Smooth muscle cell (in vitro differentiated cells): ENCODE results near the gene ANKRD13B. TPM values are rescaled to one million over a fixed set of nuclear protein-coding genes. Genes with fewer than 3 reads are reported as not detected.

Experiments
- DNase-seq: peaks from one replicate; lab custom pipeline; 2025; ENCODE audit not compliant: unreplicated experiment; lab: John Stamatoyannopoulos, UW
- H2AFZ ChIP-seq: fragments of 200-600 bp; sonication (generic); 2 replicates; pipeline ENCODE4 v1.6.0; 2016; ENCODE audit warnings: antibody characterized with exemption, low read depth, mild to moderate bottlenecking
- H3F3A ChIP-seq: fragments of 200-600 bp; sonication (generic); 2 replicates; pipeline ENCODE4 v1.6.0; 2017; ENCODE audit warnings: antibody characterized with exemption, low read depth
- H3K27ac ChIP-seq: fragments of 200-600 bp; sonication (generic); 2 replicates; pipeline ENCODE4 v1.5.1; 2016; ENCODE audit warnings: low read depth, mild to moderate bottlenecking
- H3K27me3 ChIP-seq: fragments of 200-600 bp; sonication (generic); 2 replicates; pipeline ENCODE4 v1.6.1; 2016; ENCODE audit warnings: low read depth, mild to moderate bottlenecking
- H3K36me3 ChIP-seq: fragments of 200-600 bp; sonication (generic); 2 replicates; pipeline ENCODE4 v1.5.1; 2016; ENCODE audit warnings: low read depth
- H3K4me1 ChIP-seq: fragments of 200-600 bp; sonication (generic); 2 replicates; pipeline ENCODE4 v1.5.1; 2016; ENCODE audit warnings: low read depth
- H3K4me2 ChIP-seq: fragments of 200-600 bp; sonication (generic); 2 replicates; pipeline ENCODE4 v1.6.0; 2016; ENCODE audit warnings: mild to moderate bottlenecking
- H3K4me3 ChIP-seq: fragments of 200-600 bp; sonication (generic); 2 replicates; pipeline ENCODE4 v1.5.1; 2016; ENCODE audit warnings: mild to moderate bottlenecking
- H3K79me2 ChIP-seq: fragments of 200-600 bp; sonication (generic); 2 replicates; pipeline ENCODE4 v1.6.0; 2016; ENCODE audit warnings: low read depth, mild to moderate bottlenecking
- H3K9ac ChIP-seq: fragments of 200-600 bp; sonication (generic); 2 replicates; pipeline ENCODE4 v1.6.0; 2016; ENCODE audit warnings: low read depth
- H3K9me3 ChIP-seq: fragments of 200-600 bp; sonication (generic); replicated peaks from 2 replicates; pipeline ENCODE4 v1.5.1; 2016; ENCODE audit warnings: low read depth
- H4K20me1 ChIP-seq: fragments of 200-600 bp; sonication (generic); 2 replicates; pipeline ENCODE4 v1.6.0; 2016; ENCODE audit warnings: low read depth
- WGBS: methylation state at CpG from one replicate; pipeline ENCODE4 v1.1.7; 2016; ENCODE audit warnings: low lambda C conversion rate; 5-methylcytosine and 5-hydroxymethylcytosine counted together
- polyA plus RNA-seq: library from polyadenylated mRNA; unstranded; fragments of >200 nt; fragmentation: Nextera tagmentation; extraction: Ambion mirVana; gene quantifications from 2 replicates; pipeline ENCODE4 v1.2.1, GENCODE V29; 2016
- total RNA-seq: library from RNA; depleted of rRNA; stranded (reverse); fragments of >200 nt; gene quantifications from 2 replicates; pipeline ENCODE4 v1.2.3, GENCODE V29; 2014
- TF ChIP-seq, protein P1 (sequence below): fragments of 200-600 bp; sonication (generic); IDR thresholded peaks from 2 replicates; pipeline ENCODE4 v1.5.1; 2017; ENCODE audit warnings: borderline replicate concordance, mild to moderate bottlenecking, antibody characterized with exemption; ENCODE audit not compliant: insufficient read depth, poor library complexity, severe bottlenecking

Gene ANKRD13B
- total and polyA plus RNA-seq, 2 experiments from 2014 or later, result 3.6 to 6.8 TPM

DNA sequence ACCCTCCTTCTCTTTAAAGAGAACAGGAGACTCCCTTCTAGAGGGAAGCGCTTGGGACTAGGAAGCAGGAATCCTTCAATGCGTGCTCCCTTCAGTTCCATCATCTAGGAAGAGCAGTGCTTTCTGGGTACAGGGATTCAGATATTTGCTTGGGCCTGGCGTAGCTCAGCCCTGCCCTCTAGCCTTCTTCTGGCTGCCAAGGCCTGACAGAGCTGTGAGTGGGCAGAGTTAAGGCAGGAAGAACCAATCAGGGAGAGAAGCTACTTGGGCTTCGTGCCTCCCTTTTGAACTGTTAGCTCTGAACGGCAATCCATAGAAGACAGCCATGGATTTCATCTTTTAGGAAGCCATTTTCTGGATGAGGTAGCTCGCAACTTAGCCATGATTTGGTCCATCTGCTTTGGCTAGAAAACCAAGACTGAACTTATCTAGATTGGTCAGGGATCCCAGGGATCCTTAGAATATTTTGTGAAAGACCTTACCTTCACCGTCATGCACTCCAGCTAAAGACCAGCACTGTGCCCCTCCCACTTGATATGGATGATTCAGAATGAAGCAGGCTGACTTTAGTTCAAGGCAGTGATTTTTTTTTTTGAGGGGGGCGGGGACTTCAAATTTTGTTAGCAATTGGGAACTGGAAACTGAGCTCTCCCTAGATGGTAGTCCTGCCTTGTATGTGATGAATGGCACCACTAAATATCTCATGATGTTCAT is 32.3 kb downstream of the ANKRD13B start:
- TF ChIP-seq, protein P1, sequence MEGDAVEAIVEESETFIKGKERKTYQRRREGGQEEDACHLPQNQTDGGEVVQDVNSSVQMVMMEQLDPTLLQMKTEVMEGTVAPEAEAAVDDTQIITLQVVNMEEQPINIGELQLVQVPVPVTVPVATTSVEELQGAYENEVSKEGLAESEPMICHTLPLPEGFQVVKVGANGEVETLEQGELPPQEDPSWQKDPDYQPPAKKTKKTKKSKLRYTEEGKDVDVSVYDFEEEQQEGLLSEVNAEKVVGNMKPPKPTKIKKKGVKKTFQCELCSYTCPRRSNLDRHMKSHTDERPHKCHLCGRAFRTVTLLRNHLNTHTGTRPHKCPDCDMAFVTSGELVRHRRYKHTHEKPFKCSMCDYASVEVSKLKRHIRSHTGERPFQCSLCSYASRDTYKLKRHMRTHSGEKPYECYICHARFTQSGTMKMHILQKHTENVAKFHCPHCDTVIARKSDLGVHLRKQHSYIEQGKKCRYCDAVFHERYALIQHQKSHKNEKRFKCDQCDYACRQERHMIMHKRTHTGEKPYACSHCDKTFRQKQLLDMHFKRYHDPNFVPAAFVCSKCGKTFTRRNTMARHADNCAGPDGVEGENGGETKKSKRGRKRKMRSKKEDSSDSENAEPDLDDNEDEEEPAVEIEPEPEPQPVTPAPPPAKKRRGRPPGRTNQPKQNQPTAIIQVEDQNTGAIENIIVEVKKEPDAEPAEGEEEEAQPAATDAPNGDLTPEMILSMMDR, result no peak
- WGBS, result 85% methylated on average over 8 of the region's 8 CpGs
- Histone ChIP-seq H2AFZ (no peak overlapping the region), H3K36me3 (no peaks in the 10 kb centered on the region), H3K27ac (no peak overlapping the region), H4K20me1 (no peaks in the 10 kb centered on the region), H3K9ac (no peak overlapping the region), H3K4me1 (peaks cover 4% of the 10 kb centered on the region), H3F3A (no peaks in the 10 kb centered on the region), H3K4me2 (no peak overlapping the region), H3K79me2 (no peaks in the 10 kb centered on the region), H3K4me3 (no peak overlapping the region), H3K27me3 (no peaks in the 10 kb centered on the region), H3K9me3 (no peaks in the 10 kb centered on the region)
- DNase-seq, result no peak

GRCh38 chr17:29627951-29628350 is 35.0 kb downstream of the ANKRD13B start:
- DNase-seq, result no peak
- H3K27ac ChIP-seq, result no peak overlapping the region
- TF ChIP-seq, protein P1, result no peak
- no peak overlapping the region for H3K4me3 ChIP-seq
- no peaks in the 10 kb centered on the region for H3K79me2 ChIP-seq
- no peaks in the 10 kb centered on the region for H3K27me3 ChIP-seq
- H2AFZ ChIP-seq, result no peak overlapping the region
- no peaks in the 10 kb centered on the region for H4K20me1 ChIP-seq
- no peak overlapping the region for H3K9ac ChIP-seq
- no peak overlapping the region for H3K4me2 ChIP-seq
- 100% methylated on average over 1 of the region's 1 CpG for WGBS
- no peaks in the 10 kb centered on the region for H3F3A ChIP-seq
- H3K36me3 ChIP-seq, result no peaks in the 10 kb centered on the region
- peaks cover 4% of the 10 kb centered on the region for H3K4me1 ChIP-seq
- H3K9me3 ChIP-seq, result no peaks in the 10 kb centered on the region

DNA sequence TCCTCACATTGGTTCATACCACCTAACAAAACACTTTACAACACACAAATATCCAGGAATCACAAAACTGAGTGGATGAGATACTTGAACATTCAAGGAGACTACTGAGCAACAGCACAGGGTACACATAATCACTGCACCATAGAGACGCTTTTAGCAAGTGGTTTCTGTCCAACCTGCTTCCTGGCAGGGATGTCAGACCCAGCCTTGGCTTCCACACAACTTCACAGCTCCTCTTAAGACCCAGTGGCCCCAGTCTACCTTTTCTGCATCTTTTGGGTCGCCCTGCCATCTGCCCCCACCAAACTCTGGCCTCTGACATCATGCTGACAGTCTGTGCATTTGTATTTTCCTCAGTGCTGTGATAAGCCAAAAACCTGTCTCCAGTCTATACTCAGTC is 35.7 kb downstream of the ANKRD13B start:
- no peaks in the 10 kb centered on the region for H4K20me1 ChIP-seq
- H3K79me2 ChIP-seq, result no peaks in the 10 kb centered on the region
- no peaks in the 10 kb centered on the region for H3K4me1 ChIP-seq
- H2AFZ ChIP-seq, result no peak overlapping the region
- no peak for DNase-seq
- no peak overlapping the region for H3K4me2 ChIP-seq
- no peaks in the 10 kb centered on the region for H3F3A ChIP-seq
- H3K9me3 ChIP-seq, result no peaks in the 10 kb centered on the region
- no peak overlapping the region for H3K27ac ChIP-seq
- no peaks in the 10 kb centered on the region for H3K36me3 ChIP-seq
- H3K27me3 ChIP-seq, result no peaks in the 10 kb centered on the region
- TF ChIP-seq, protein P1, result no peak
- WGBS, result 92% methylated on average over 2 of the region's 2 CpGs
- H3K9ac ChIP-seq, result no peak overlapping the region
- H3K4me3 ChIP-seq, result no peak overlapping the region

DNA sequence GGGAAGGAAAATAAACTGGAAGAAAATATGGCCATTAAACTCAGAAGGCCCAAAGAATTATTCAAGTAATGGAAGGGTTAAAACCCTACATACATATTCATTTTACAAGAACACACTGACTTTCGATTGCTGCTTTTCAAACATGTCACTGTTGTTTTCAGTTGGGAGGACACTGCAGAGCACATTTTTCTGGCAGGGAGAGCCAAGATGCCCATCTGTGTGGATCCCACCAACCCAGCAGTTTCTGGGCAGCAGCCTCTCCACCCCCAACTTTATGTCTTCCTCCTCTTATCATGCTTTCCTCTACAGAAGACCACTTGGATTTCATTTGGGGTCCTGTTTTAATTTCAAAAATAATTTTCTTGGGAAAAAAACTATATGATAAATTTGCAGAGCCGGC is 36.9 kb downstream of the ANKRD13B start:
- Histone ChIP-seq H4K20me1 (no peaks in the 10 kb centered on the region), H3K27ac (no peak overlapping the region), H3K27me3 (no peaks in the 10 kb centered on the region), H3K36me3 (no peaks in the 10 kb centered on the region), H3K4me2 (no peak overlapping the region), H3F3A (no peaks in the 10 kb centered on the region), H3K79me2 (no peaks in the 10 kb centered on the region), H3K4me3 (no peak overlapping the region), H3K9ac (no peak overlapping the region), H2AFZ (no peak overlapping the region), H3K4me1 (no peaks in the 10 kb centered on the region), H3K9me3 (no peaks in the 10 kb centered on the region)
- 86% methylated on average over 2 of the region's 2 CpGs for WGBS
- no peak for DNase-seq
- TF ChIP-seq, protein P1, result no peak
